HuH-7 (cell line): Measurements from ENCODE around the gene CWC27.
A peak's percentile ranks its signal among the peaks of the same experiment; 100 is the strongest.
"Not testable (repeated sequence)": the region's sequence is repeated elsewhere in the genome, so short reads cannot be mapped to it uniquely, and the experiment has no call there.

Experiments
- DNase-seq: peaks from one replicate; pipeline ENCODE4 v3.0.0; 2011; ENCODE audit warnings: low spot score

The CWC27 gene

GRCh38 chr5:64839936-64840335 is 71.2 kb downstream of the CWC27 start:
- no peak for DNase-seq

- DNase-seq = no peak
Measured at GRCh38 chr5:64840958-64841357, 72.2 kb downstream of the CWC27 start.

GRCh38 chr5:64853777-64854176 is 85.0 kb downstream of the CWC27 start:
- no peak for DNase-seq

GRCh38 chr5:64854855-64855254 is 86.1 kb downstream of the CWC27 start:
- no peak for DNase-seq

GRCh38 chr5:64859881-64860280 is 91.2 kb downstream of the CWC27 start:
- DNase-seq = no peak

GRCh38 chr5:64861281-64861680 is 92.6 kb downstream of the CWC27 start:
- DNase-seq = no peak

- no peak for DNase-seq
Measured at GRCh38 chr5:64864171-64864570, 95.4 kb downstream of the CWC27 start.

GRCh38 chr5:64865662-64866061 is 96.9 kb downstream of the CWC27 start:
- DNase-seq = no peak

GRCh38 chr5:64869419-64869818 is 100.7 kb downstream of the CWC27 start:
- DNase-seq = no peak

- DNase-seq = no peak
Measured at GRCh38 chr5:64872044-64872443, 103.3 kb downstream of the CWC27 start.

- DNase-seq = no peak
Measured at GRCh38 chr5:64873441-64873840, 104.7 kb downstream of the CWC27 start.

GRCh38 chr5:64874753-64875152 is 106.0 kb downstream of the CWC27 start:
- DNase-seq = no peak

- no peak for DNase-seq
Measured at GRCh38 chr5:64876203-64876602, 107.5 kb downstream of the CWC27 start.

GRCh38 chr5:64880821-64881220 is 112.1 kb downstream of the CWC27 start:
- DNase-seq = no peak

GRCh38 chr5:64883912-64884311 is 115.2 kb downstream of the CWC27 start:
- no peak for DNase-seq

GRCh38 chr5:64884541-64884940 is 115.8 kb downstream of the CWC27 start:
- no peak for DNase-seq

GRCh38 chr5:64887910-64888309 is 119.2 kb downstream of the CWC27 start:
- no peak for DNase-seq

GRCh38 chr5:64895748-64896147 is 127.0 kb downstream of the CWC27 start:
- DNase-seq = no peak

- no peak for DNase-seq
Measured at GRCh38 chr5:64899838-64900237, 131.1 kb downstream of the CWC27 start.

- DNase-seq = peak; percentile 14
Measured at GRCh38 chr5:64900618-64901017, 131.9 kb downstream of the CWC27 start.

GRCh38 chr5:64907399-64907798 is 138.7 kb downstream of the CWC27 start:
- DNase-seq = not testable (repeated sequence)

GRCh38 chr5:64914396-64914795 is 145.7 kb downstream of the CWC27 start:
- no peak for DNase-seq

- no peak for DNase-seq
Measured at GRCh38 chr5:64918083-64918482, 149.4 kb downstream of the CWC27 start.

- no peak for DNase-seq
Measured at GRCh38 chr5:64921386-64921785, 152.7 kb downstream of the CWC27 start.

- DNase-seq = no peak
Measured at GRCh38 chr5:64923151-64923685, 154.5 kb downstream of the CWC27 start.
